Measurements from ENCODE around the gene TSPAN31. TPM values are rescaled to one million over a fixed set of nuclear protein-coding genes. Genes with fewer than 3 reads are reported as not detected.
A peak's percentile ranks its signal among the peaks of the same experiment; 100 is the strongest.

Gene TSPAN31
- total and polyA plus RNA-seq, 2 experiments from 2014 or later: 15.5 to 15.6 TPM

DNA sequence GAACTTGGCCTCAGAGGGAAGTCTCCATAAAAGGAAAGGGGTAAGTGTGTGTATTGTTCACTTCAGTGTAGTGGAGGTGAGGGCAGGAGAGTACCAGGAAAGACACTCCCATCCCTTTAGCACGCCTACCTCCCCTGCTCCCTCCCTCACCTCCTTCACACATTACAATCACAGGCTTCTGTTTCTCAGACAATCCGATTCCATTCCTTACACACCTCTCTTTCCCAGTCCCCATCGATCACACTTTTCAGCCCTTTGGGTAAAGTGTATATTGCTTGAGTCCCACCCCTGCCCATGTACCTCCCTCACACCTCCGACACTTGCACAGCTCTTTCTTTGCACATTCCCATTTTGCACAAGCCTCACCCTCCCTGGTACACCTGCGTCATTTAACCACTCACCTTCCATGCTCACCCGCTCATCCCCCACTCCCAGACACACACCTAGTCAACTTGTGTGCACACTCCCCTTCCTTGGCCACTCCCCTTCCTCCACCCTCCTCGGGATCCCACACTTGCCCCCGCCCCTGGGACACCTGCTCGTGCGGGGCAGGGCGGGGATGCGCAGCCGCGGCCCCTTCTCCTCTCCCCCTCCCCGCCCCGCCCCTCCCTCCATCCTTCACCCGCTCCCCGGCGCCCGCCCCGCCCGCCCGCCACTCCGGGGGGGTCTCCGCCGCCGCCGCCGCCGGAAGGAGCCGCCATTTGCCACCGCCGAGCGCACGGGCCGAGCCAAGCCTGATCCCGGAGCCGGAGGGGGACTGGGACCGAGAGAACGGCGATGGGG lies 9.8 kb downstream of the TSPAN31 start, which contains the start of gene MARCHF9:
Gene MARCHF9 (plus strand): TSS at position 693 of the 783 bp plus-strand sequence. CDS start 426 bp downstream, outside the sequence.
- Mint-ChIP-seq H3K4me3 (peak within 1 kb of the TSS; percentile 87), H3K4me1 (peaks cover 39% of the 10 kb centered on the region), H3K27me3 (ENCODE audit: insufficient read depth, low read depth, poor library complexity) (peaks cover 62% of the 10 kb centered on the region), H3K9me3 (no peaks in the 10 kb centered on the region; the same call in 2 of the 3 replicates), H3K27ac (no peak within 1 kb of the TSS), H3K36me3 (ENCODE audit: low read depth) (peaks cover 24% of the 10 kb centered on the region)
- peak within 1 kb of the TSS; percentile 97 for H3K4me2 ChIP-seq
- peaks cover 4% of the 10 kb centered on the region; the same call in 1 of the 2 replicates for H4K20me1 ChIP-seq (replicated peaks; ENCODE audit: insufficient read depth)
- H3K36me3 ChIP-seq (ENCODE audit: insufficient read depth): no peaks in the 10 kb centered on the region; the same call in 1 of the 2 replicates
- peak; percentile 33 for ATAC-seq
- H3K4me1 ChIP-seq (ENCODE audit: insufficient read depth): peaks cover 36% of the 10 kb centered on the region
- peak within 1 kb of the TSS; percentile 83 for H3K4me3 ChIP-seq
- no peak within 1 kb of the TSS for H3K27ac ChIP-seq (ENCODE audit: low read depth)
- peaks cover 23% of the 10 kb centered on the region for H3K79me2 ChIP-seq (replicated peaks; ENCODE audit: insufficient read depth)
- H3K27me3 ChIP-seq (ENCODE audit: insufficient read depth): peaks cover 62% of the 10 kb centered on the region
- H3K9me2 ChIP-seq (ENCODE audit: insufficient read depth): no peaks in the 10 kb centered on the region
- H3F3A ChIP-seq (replicated peaks; ENCODE audit: low read depth): peaks cover 21% of the 10 kb centered on the region
- DNase-seq (ENCODE audit: low spot score): peak; percentile 84
- TF ChIP-seq ZNF331 (CRISPR knock-in tag; IDR thresholded peaks at IDR 0.05; ENCODE audit: low read depth) (no peak), CREB1 (CRISPR knock-in tag; IDR thresholded peaks at IDR 0.05; ENCODE audit: low read depth) (0 out of 2 replicates have a peak, but pooled peaks have one; percentile 10), POLR2AphosphoS5 (IDR thresholded peaks at IDR 0.05; ENCODE audit: low read depth) (peak; percentile 67), NANOG (IDR thresholded peaks at IDR 0.05; ENCODE audit: borderline replicate concordance) (no peak)
- H2AFZ ChIP-seq: peak within 1 kb of the TSS; percentile 96

DNA sequence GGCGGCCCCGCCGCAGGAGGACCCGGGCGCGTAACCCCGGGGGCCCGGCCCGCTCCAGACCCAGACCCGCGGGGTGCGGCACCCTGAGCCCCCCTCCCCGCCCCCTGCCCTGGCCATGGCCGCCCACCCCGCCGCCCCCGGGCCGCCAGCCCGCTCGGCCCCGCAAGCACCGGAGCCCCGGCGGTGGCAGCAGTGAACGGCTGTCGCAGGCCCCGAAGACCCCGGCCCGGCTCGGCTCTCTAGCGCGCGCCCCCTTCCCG lies 10.3 kb downstream of the TSPAN31 start:
- Mint-ChIP-seq H3K4me3 (peak overlapping the region; percentile 87; the same call in 1 of the 3 replicates), H3K27me3 (ENCODE audit: insufficient read depth, low read depth, poor library complexity) (peaks cover 64% of the 10 kb centered on the region), H3K27ac (no peak overlapping the region), H3K36me3 (ENCODE audit: low read depth) (peaks cover 18% of the 10 kb centered on the region), H3K4me1 (peaks cover 39% of the 10 kb centered on the region), H3K9me3 (no peaks in the 10 kb centered on the region; the same call in 2 of the 3 replicates)
- H3K4me3 ChIP-seq: peak overlapping the region; percentile 83
- H3K4me2 ChIP-seq: peak overlapping the region; percentile 97; the same call in 1 of the 2 replicates
- no peaks in the 10 kb centered on the region for H3K9me2 ChIP-seq (ENCODE audit: insufficient read depth)
- no peaks in the 10 kb centered on the region for H3K36me3 ChIP-seq (ENCODE audit: insufficient read depth)
- no peak overlapping the region for H2AFZ ChIP-seq
- peaks cover 36% of the 10 kb centered on the region for H3K4me1 ChIP-seq (ENCODE audit: insufficient read depth)
- no peak overlapping the region for H3K27ac ChIP-seq (ENCODE audit: low read depth)
- H4K20me1 ChIP-seq (replicated peaks; ENCODE audit: insufficient read depth): peaks cover 4% of the 10 kb centered on the region; the same call in 1 of the 2 replicates
- H3K79me2 ChIP-seq (replicated peaks; ENCODE audit: insufficient read depth): peaks cover 19% of the 10 kb centered on the region
- H3F3A ChIP-seq (replicated peaks; ENCODE audit: low read depth): peaks cover 19% of the 10 kb centered on the region
- DNase-seq (ENCODE audit: low spot score): no peak
- peaks cover 65% of the 10 kb centered on the region for H3K27me3 ChIP-seq (ENCODE audit: insufficient read depth)
- no peak for ATAC-seq
- TF ChIP-seq POLR2AphosphoS5 (IDR thresholded peaks at IDR 0.05; ENCODE audit: low read depth): no peak
- TF ChIP-seq, protein P1, sequence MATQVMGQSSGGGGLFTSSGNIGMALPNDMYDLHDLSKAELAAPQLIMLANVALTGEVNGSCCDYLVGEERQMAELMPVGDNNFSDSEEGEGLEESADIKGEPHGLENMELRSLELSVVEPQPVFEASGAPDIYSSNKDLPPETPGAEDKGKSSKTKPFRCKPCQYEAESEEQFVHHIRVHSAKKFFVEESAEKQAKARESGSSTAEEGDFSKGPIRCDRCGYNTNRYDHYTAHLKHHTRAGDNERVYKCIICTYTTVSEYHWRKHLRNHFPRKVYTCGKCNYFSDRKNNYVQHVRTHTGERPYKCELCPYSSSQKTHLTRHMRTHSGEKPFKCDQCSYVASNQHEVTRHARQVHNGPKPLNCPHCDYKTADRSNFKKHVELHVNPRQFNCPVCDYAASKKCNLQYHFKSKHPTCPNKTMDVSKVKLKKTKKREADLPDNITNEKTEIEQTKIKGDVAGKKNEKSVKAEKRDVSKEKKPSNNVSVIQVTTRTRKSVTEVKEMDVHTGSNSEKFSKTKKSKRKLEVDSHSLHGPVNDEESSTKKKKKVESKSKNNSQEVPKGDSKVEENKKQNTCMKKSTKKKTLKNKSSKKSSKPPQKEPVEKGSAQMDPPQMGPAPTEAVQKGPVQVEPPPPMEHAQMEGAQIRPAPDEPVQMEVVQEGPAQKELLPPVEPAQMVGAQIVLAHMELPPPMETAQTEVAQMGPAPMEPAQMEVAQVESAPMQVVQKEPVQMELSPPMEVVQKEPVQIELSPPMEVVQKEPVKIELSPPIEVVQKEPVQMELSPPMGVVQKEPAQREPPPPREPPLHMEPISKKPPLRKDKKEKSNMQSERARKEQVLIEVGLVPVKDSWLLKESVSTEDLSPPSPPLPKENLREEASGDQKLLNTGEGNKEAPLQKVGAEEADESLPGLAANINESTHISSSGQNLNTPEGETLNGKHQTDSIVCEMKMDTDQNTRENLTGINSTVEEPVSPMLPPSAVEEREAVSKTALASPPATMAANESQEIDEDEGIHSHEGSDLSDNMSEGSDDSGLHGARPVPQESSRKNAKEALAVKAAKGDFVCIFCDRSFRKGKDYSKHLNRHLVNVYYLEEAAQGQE (IDR thresholded peaks at IDR 0.05; ENCODE audit: unreplicated experiment): no peak
- TF ChIP-seq ZNF331 (CRISPR knock-in tag; IDR thresholded peaks at IDR 0.05; ENCODE audit: low read depth): no peak
- TF ChIP-seq, protein P2, sequence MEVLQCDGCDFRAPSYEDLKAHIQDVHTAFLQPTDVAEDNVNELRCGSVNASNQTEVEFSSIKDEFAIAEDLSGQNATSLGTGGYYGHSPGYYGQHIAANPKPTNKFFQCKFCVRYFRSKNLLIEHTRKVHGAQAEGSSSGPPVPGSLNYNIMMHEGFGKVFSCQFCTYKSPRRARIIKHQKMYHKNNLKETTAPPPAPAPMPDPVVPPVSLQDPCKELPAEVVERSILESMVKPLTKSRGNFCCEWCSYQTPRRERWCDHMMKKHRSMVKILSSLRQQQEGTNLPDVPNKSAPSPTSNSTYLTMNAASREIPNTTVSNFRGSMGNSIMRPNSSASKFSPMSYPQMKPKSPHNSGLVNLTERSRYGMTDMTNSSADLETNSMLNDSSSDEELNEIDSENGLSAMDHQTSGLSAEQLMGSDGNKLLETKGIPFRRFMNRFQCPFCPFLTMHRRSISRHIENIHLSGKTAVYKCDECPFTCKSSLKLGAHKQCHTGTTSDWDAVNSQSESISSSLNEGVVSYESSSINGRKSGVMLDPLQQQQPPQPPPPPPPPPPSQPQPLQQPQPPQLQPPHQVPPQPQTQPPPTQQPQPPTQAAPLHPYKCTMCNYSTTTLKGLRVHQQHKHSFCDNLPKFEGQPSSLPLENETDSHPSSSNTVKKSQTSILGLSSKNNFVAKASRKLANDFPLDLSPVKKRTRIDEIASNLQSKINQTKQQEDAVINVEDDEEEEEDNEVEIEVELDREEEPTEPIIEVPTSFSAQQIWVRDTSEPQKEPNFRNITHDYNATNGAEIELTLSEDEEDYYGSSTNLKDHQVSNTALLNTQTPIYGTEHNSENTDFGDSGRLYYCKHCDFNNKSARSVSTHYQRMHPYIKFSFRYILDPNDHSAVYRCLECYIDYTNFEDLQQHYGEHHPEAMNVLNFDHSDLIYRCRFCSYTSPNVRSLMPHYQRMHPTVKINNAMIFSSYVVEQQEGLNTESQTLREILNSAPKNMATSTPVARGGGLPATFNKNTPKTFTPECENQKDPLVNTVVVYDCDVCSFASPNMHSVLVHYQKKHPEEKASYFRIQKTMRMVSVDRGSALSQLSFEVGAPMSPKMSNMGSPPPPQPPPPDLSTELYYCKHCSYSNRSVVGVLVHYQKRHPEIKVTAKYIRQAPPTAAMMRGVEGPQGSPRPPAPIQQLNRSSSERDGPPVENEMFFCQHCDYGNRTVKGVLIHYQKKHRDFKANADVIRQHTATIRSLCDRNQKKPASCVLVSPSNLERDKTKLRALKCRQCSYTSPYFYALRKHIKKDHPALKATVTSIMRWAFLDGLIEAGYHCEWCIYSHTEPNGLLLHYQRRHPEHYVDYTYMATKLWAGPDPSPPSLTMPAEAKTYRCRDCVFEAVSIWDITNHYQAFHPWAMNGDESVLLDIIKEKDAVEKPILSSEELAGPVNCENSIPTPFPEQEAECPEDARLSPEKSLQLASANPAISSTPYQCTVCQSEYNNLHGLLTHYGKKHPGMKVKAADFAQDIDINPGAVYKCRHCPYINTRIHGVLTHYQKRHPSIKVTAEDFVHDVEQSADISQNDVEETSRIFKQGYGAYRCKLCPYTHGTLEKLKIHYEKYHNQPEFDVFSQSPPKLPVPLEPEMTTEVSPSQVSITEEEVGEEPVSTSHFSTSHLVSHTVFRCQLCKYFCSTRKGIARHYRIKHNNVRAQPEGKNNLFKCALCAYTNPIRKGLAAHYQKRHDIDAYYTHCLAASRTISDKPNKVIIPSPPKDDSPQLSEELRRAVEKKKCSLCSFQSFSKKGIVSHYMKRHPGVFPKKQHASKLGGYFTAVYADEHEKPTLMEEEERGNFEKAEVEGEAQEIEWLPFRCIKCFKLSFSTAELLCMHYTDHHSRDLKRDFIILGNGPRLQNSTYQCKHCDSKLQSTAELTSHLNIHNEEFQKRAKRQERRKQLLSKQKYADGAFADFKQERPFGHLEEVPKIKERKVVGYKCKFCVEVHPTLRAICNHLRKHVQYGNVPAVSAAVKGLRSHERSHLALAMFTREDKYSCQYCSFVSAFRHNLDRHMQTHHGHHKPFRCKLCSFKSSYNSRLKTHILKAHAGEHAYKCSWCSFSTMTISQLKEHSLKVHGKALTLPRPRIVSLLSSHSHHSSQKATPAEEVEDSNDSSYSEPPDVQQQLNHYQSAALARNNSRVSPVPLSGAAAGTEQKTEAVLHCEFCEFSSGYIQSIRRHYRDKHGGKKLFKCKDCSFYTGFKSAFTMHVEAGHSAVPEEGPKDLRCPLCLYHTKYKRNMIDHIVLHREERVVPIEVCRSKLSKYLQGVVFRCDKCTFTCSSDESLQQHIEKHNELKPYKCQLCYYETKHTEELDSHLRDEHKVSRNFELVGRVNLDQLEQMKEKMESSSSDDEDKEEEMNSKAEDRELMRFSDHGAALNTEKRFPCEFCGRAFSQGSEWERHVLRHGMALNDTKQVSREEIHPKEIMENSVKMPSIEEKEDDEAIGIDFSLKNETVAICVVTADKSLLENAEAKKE (CRISPR knock-in tag; IDR thresholded peaks at IDR 0.05): no peak
- no peak for TF ChIP-seq NANOG (IDR thresholded peaks at IDR 0.05; ENCODE audit: borderline replicate concordance)
- no peak for TF ChIP-seq JUNB (IDR thresholded peaks at IDR 0.05; ENCODE audit: unreplicated experiment)
- TF ChIP-seq ZNF114 (CRISPR knock-in tag; IDR thresholded peaks at IDR 0.05): no peak

All from GM23338 (cell line).